ENCODE measurements around the gene DOK1. TPM values are rescaled to one million over a fixed set of nuclear protein-coding genes. Genes with fewer than 3 reads are reported as not detected.

The DOK1 gene
- polyA plus RNA-seq, 3 donors, result 48.0 to 53.6 (median 49.3) TPM

DNA sequence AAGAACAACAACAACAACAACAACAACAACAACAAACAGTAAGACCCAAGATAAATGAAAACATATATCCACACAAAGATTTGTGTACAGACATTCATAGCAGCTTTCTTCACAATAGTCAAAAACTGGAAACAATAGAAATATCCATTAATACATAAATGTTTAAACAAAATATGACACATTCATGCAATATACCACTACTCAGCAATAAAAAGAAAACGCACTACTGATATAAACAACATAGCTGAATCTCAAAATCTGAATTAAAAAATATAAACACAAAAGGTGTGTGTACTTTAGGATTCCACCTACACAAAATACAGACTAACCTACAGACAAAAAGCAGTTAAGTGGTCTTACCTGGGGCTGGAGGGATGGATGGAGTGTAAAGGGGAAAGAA is 42.1 kb downstream of the DOK1 start:
- Histone ChIP-seq H3K9ac (ENCODE audit: insufficient read depth, low read length, poor library complexity, severe bottlenecking) (no peak overlapping the region), H3K4me3 (replicated peaks in 1 of 3; ENCODE audit: low read depth in 2 of 3, low read length in 3 of 3) (no peak overlapping the region), H3K36me3 (replicated peaks in 1 of 2; ENCODE audit: control insufficient read depth in 1 of 2, insufficient read depth in 2 of 2, low read length in 2 of 2) (no peaks in the 10 kb centered on the region), H3K27me3 (ENCODE audit: control insufficient read depth in 2 of 2, insufficient read depth in 2 of 2, low read length in 2 of 2) (peaks cover 2 to 8% of the 10 kb centered on the region in 2 donors), H3K27ac (ENCODE audit: low read depth in 1 of 2, low read length in 2 of 2) (no peak overlapping the region), H3K9me3 (replicated peaks in 1 of 2; ENCODE audit: control insufficient read depth in 1 of 2, insufficient read depth in 1 of 2, low read length in 2 of 2) (no peaks in the 10 kb centered on the region), H3K4me2 (replicated peaks; ENCODE audit: extremely low read depth, low read length, poor library complexity, severe bottlenecking) (no peak overlapping the region), H3K79me2 (ENCODE audit: insufficient read depth, low read length) (no peaks in the 10 kb centered on the region), H2AFZ (ENCODE audit: insufficient read depth, low read depth, low read length, poor library complexity, severe bottlenecking) (no peak overlapping the region), H3K4me1 (ENCODE audit: control insufficient read depth in 1 of 2, insufficient read depth in 2 of 2, low read length in 2 of 2) (no peaks in the 10 kb centered on the region), H4K20me1 (ENCODE audit: insufficient read depth, low read length) (no peaks in the 10 kb centered on the region)
- intact Hi-C loops (cut with micrococcal nuclease), result no loop called here
- DNase-seq, result no peak
- peaks cover 10 to 18% (median 11%) of the 10 kb centered on the region in 3 donors for H3K27me3 Mint-ChIP-seq (ENCODE audit: low read depth in 3 of 3)
- no peaks in the 10 kb centered on the region for H3K36me3 Mint-ChIP-seq
- H3K9me3 Mint-ChIP-seq, result no peaks in the 10 kb centered on the region
- H3K4me1 Mint-ChIP-seq, result no peaks in the 10 kb centered on the region
- TF ChIP-seq, protein P1, sequence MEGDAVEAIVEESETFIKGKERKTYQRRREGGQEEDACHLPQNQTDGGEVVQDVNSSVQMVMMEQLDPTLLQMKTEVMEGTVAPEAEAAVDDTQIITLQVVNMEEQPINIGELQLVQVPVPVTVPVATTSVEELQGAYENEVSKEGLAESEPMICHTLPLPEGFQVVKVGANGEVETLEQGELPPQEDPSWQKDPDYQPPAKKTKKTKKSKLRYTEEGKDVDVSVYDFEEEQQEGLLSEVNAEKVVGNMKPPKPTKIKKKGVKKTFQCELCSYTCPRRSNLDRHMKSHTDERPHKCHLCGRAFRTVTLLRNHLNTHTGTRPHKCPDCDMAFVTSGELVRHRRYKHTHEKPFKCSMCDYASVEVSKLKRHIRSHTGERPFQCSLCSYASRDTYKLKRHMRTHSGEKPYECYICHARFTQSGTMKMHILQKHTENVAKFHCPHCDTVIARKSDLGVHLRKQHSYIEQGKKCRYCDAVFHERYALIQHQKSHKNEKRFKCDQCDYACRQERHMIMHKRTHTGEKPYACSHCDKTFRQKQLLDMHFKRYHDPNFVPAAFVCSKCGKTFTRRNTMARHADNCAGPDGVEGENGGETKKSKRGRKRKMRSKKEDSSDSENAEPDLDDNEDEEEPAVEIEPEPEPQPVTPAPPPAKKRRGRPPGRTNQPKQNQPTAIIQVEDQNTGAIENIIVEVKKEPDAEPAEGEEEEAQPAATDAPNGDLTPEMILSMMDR (IDR thresholded peaks at IDR 0.05), result no peak
- WGBS (ENCODE audit: insufficient coverage), result no CpG with 5 or more reads among the region's 1 CpG
- H3K27ac Mint-ChIP-seq, result no peak overlapping the region
- peak overlapping the region in 1 of 2 donors; percentile 22 for H3K4me3 Mint-ChIP-seq

DNA sequence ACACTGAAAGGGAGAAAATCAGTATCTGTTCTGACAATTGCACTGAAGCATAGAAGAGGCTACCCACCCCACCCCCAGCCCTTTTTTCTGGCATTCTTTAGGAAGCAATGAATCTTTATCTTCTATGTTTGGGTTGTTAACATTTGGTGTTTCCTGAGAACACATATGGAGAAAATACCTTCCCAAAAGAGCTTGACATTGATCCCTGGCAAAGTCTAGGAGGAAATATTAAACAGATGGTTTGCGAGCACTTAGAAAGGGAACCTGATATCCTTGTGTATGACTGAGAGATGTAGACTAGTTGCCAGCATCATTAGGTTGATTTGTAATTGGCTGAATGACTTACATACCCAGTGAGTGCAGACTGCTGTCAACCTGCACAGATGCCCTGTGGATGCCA is 42.9 kb downstream of the DOK1 start:
- Mint-ChIP-seq H3K9me3 (no peaks in the 10 kb centered on the region), H3K4me1 (peaks cover under 1% of the 10 kb centered on the region), H3K27me3 (ENCODE audit: low read depth in 3 of 3) (peaks cover 11 to 21% (median 11%) of the 10 kb centered on the region in 3 donors), H3K4me3 (no peak overlapping the region), H3K27ac (no peak overlapping the region), H3K36me3 (no peaks in the 10 kb centered on the region)
- no peak overlapping the region for H2AFZ ChIP-seq (ENCODE audit: insufficient read depth, low read depth, low read length, poor library complexity, severe bottlenecking)
- H4K20me1 ChIP-seq (ENCODE audit: insufficient read depth, low read length), result no peaks in the 10 kb centered on the region
- TF ChIP-seq, protein P1 (IDR thresholded peaks at IDR 0.05), result no peak
- no peaks in the 10 kb centered on the region for H3K79me2 ChIP-seq (ENCODE audit: insufficient read depth, low read length)
- H3K4me3 ChIP-seq (replicated peaks in 1 of 3; ENCODE audit: low read depth in 2 of 3, low read length in 3 of 3), result no peak overlapping the region
- no peaks in the 10 kb centered on the region for H3K9me3 ChIP-seq (replicated peaks in 1 of 2; ENCODE audit: control insufficient read depth in 1 of 2, insufficient read depth in 1 of 2, low read length in 2 of 2)
- no peak overlapping the region for H3K9ac ChIP-seq (ENCODE audit: insufficient read depth, low read length, poor library complexity, severe bottlenecking)
- H3K27me3 ChIP-seq (ENCODE audit: control insufficient read depth in 2 of 2, insufficient read depth in 2 of 2, low read length in 2 of 2), result peaks cover 2 to 8% of the 10 kb centered on the region in 2 donors
- no peaks in the 10 kb centered on the region for H3K4me1 ChIP-seq (ENCODE audit: control insufficient read depth in 1 of 2, insufficient read depth in 2 of 2, low read length in 2 of 2)
- WGBS (ENCODE audit: insufficient coverage), result 100% methylated on average over 1 of the region's 1 CpG
- H3K27ac ChIP-seq (ENCODE audit: low read depth in 1 of 2, low read length in 2 of 2), result no peak overlapping the region
- H3K36me3 ChIP-seq (replicated peaks in 1 of 2; ENCODE audit: control insufficient read depth in 1 of 2, insufficient read depth in 2 of 2, low read length in 2 of 2), result no peaks in the 10 kb centered on the region
- H3K4me2 ChIP-seq (replicated peaks; ENCODE audit: extremely low read depth, low read length, poor library complexity, severe bottlenecking), result no peak overlapping the region
- DNase-seq, result no peak
- intact Hi-C loops (cut with micrococcal nuclease), result no loop called here

Data from CD14-positive monocyte (primary cell).